ENCODE measurements around the gene NCK2. TPM values are rescaled to one million over a fixed set of nuclear protein-coding genes. Genes with fewer than 3 reads are reported as not detected.

Gene NCK2
- total RNA-seq, 1 experiment from 2014 or later: 21.6 TPM

- H3K36me3 ChIP-seq (ENCODE audit: insufficient read depth, low read length, poor library complexity, severe bottlenecking): no peaks in the 10 kb centered on the region
- no TSS peak for BruUV-seq (replicated peaks)
- intact Hi-C loops (cut with micrococcal nuclease; ENCODE audit: unreplicated experiment): no loop called here
- no peak for DNase-seq (ENCODE audit: low spot score)
- CTCF ChIA-PET: no interaction called here
- peaks cover 26% of the 10 kb centered on the region for H3K4me1 ChIP-seq (ENCODE audit: insufficient read depth, low read length, poor library complexity, severe bottlenecking)
- no peak overlapping the region for H3K27ac ChIP-seq (ENCODE audit: low read depth, low read length, poor library complexity, severe bottlenecking)
- TF ChIP-seq EZH2 (IDR thresholded peaks at IDR 0.05; ENCODE audit: borderline replicate concordance, low read depth, low read length, poor library complexity, severe bottlenecking): no peak
- TF ChIP-seq CTCF (conservative IDR thresholded peaks at IDR 0.05; ENCODE audit: low read depth, low read length): no peak
- H3K9me3 ChIP-seq (ENCODE audit: low read depth, low read length, poor library complexity, severe bottlenecking): no peaks in the 10 kb centered on the region
- no peak overlapping the region for H3K4me3 ChIP-seq (ENCODE audit: low read depth, low read length, poor library complexity, severe bottlenecking)
- POLR2A ChIA-PET (ENCODE audit: low non-redundant PET): no interaction called here
- peaks cover 80% of the 10 kb centered on the region for H3K27me3 ChIP-seq (replicated peaks; ENCODE audit: insufficient read depth, low read depth, low read length, poor library complexity)
Measured at GRCh38 chr2:105801961-105802360, 57.2 kb downstream of the NCK2 start.

- BruUV-seq (replicated peaks): no TSS peak
- intact Hi-C loops (cut with micrococcal nuclease; ENCODE audit: unreplicated experiment): no loop called here
- TF ChIP-seq CTCF (conservative IDR thresholded peaks at IDR 0.05; ENCODE audit: low read depth, low read length) (no peak), EZH2 (IDR thresholded peaks at IDR 0.05; ENCODE audit: borderline replicate concordance, low read depth, low read length, poor library complexity, severe bottlenecking) (no peak)
- Histone ChIP-seq H3K36me3 (ENCODE audit: insufficient read depth, low read length, poor library complexity, severe bottlenecking) (no peaks in the 10 kb centered on the region), H3K27me3 (replicated peaks; ENCODE audit: insufficient read depth, low read depth, low read length, poor library complexity) (peaks cover 85% of the 10 kb centered on the region), H3K4me3 (ENCODE audit: low read depth, low read length, poor library complexity, severe bottlenecking) (no peak overlapping the region), H3K4me1 (ENCODE audit: insufficient read depth, low read length, poor library complexity, severe bottlenecking) (peaks cover 20% of the 10 kb centered on the region), H3K9me3 (ENCODE audit: low read depth, low read length, poor library complexity, severe bottlenecking) (no peaks in the 10 kb centered on the region), H3K27ac (ENCODE audit: low read depth, low read length, poor library complexity, severe bottlenecking) (no peak overlapping the region)
- CTCF ChIA-PET: no interaction called here
- POLR2A ChIA-PET (ENCODE audit: low non-redundant PET): no interaction called here
- no peak for DNase-seq (ENCODE audit: low spot score)
Measured at GRCh38 chr2:105802587-105802986, 57.9 kb downstream of the NCK2 start.

- H3K9me3 ChIP-seq (ENCODE audit: low read depth, low read length, poor library complexity, severe bottlenecking): no peaks in the 10 kb centered on the region
- no peak overlapping the region for H3K4me3 ChIP-seq (ENCODE audit: low read depth, low read length, poor library complexity, severe bottlenecking)
- intact Hi-C loops (cut with micrococcal nuclease; ENCODE audit: unreplicated experiment): no loop called here
- H3K4me1 ChIP-seq (ENCODE audit: insufficient read depth, low read length, poor library complexity, severe bottlenecking): peaks cover 17% of the 10 kb centered on the region
- CTCF ChIA-PET: no interaction called here
- H3K27me3 ChIP-seq (replicated peaks; ENCODE audit: insufficient read depth, low read depth, low read length, poor library complexity): peaks cover 86% of the 10 kb centered on the region
- POLR2A ChIA-PET (ENCODE audit: low non-redundant PET): interaction anchor here (0.6 kb wide), 1 partner anchor 1231 kb away, joined by 4 read pairs; no protein-coding TSS in a partner anchor
- no TSS peak for BruUV-seq (replicated peaks)
- DNase-seq (ENCODE audit: low spot score): no peak
- no peaks in the 10 kb centered on the region for H3K36me3 ChIP-seq (ENCODE audit: insufficient read depth, low read length, poor library complexity, severe bottlenecking)
- TF ChIP-seq CTCF (conservative IDR thresholded peaks at IDR 0.05; ENCODE audit: low read depth, low read length): no peak
- no peak for TF ChIP-seq EZH2 (IDR thresholded peaks at IDR 0.05; ENCODE audit: borderline replicate concordance, low read depth, low read length, poor library complexity, severe bottlenecking)
- H3K27ac ChIP-seq (ENCODE audit: low read depth, low read length, poor library complexity, severe bottlenecking): no peak overlapping the region
Measured at GRCh38 chr2:105803337-105803736, 58.6 kb downstream of the NCK2 start.

All from A673 (cell line).